ENCODE results near the gene PLA2G3. TPM values are rescaled to one million over a fixed set of nuclear protein-coding genes. Genes with fewer than 3 reads are reported as not detected.
"Not testable (repeated sequence)": the region's sequence is repeated elsewhere in the genome, so short reads cannot be mapped to it uniquely, and the experiment has no call there.

PLA2G3 gene
- total RNA-seq, 2 experiments from 2014 or later: not detected

DNA sequence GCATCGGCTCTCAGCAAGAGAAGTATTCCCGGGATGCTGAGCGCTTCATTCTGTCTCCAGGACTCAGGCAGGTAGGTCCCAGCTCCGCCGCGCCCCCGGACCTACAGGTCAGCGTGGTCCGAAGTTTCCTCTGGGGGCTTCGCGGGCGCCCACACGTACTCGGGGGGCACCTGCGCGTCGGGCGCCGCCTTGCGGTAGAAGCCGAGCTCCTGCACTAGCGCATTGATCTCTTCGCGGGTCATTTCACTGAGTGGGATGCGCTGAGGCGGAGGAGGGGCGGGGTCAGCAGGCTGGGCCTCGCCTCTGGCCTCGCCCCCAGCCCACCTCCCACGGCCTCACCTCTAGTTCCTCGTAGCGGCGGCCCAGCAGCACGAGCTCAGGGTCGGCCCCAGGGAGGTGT, 35.4 kb downstream of the PLA2G3 start:
- DNase-seq: no peak
- no peak overlapping the region for H3K4me3 Mint-ChIP-seq
- ChIA-PET POLR2A (no interaction called here), CTCF (interaction anchor here (0.7 to 1.4 kb wide), 3 partner anchors 9 to 137 kb away, joined by 3 to 4 read pairs (median 3); no protein-coding TSS in a partner anchor)
- peaks cover 5% of the 10 kb centered on the region for H3K36me3 Mint-ChIP-seq (ENCODE audit: low read depth)
- ATAC-seq: no peak
- H3K27ac Mint-ChIP-seq: no peak overlapping the region
- H3K4me1 Mint-ChIP-seq (ENCODE audit: low read depth): peaks cover 10% of the 10 kb centered on the region
- no peaks in the 10 kb centered on the region for H3K27me3 Mint-ChIP-seq (ENCODE audit: low read depth)
- H3K9me3 Mint-ChIP-seq (ENCODE audit: insufficient read depth): no peaks in the 10 kb centered on the region

DNA sequence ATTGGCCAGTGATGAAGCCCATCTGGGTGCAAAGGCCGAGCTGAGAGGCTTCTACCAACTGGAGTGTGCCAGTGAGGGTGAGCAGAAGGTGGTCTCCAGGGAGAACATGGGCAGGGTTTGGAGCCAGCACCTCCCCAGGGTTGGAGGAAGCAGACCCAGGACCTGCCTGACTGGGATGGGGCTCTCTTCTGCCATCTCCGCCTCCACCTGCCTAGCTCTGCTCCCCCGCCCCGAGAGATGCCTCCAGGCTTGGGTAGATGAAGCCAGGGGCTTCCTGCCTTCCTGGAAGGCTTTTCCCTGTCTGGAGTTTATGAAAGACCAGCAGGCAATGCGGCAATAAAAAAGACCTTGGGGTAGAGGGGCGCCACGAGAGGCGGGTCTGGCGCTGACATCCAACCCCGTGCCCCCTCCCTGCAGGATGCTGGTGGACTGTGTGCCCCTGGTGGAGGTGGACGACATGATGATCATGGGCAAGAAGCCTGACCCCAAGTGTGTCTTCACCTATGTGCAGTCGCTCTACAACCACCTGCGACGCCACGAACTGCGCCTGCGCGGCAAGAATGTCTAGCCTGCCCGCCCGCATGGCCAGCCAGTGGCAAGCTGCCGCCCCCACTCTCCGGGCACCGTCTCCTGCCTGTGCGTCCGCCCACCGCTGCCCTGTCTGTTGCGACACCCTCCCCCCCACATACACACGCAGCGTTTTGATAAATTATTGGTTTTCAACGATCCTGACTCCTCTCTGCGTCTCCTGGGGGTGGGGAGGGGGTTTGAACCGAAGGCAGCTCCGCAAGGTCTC, 36.2 kb downstream of the PLA2G3 start:
- ChIA-PET POLR2A (no interaction called here), CTCF (interaction anchor here (1.4 kb wide), 1 partner anchor 105 kb away, joined by 3 read pairs; no protein-coding TSS in a partner anchor)
- H3K4me3 Mint-ChIP-seq: no peak overlapping the region

DNA sequence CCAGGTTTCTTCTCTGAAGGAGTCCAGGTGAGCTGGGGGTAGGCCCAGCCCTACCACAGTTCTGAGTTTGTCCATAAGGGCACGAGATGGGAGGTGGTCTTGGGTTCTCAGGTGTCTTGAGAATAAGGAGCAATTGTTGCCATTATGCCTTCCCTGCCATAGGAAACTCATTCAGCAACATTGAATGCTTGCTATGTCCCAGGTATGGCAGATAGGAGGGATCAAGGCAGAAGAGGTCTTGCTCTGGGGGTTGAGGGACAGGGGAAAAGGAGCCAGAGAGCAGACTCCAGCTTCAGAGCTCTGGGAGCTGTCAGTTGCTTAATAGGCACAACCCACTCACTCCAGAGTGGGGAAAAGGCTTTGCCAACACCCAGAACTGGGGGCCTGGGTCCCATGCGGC, 37.2 kb downstream of the PLA2G3 start:
- Mint-ChIP-seq H3K4me3 (no peak overlapping the region), H3K9me3 (ENCODE audit: insufficient read depth) (no peaks in the 10 kb centered on the region), H3K27me3 (ENCODE audit: low read depth) (no peaks in the 10 kb centered on the region), H3K4me1 (ENCODE audit: low read depth) (peaks cover 10% of the 10 kb centered on the region), H3K36me3 (ENCODE audit: low read depth) (peaks cover 9% of the 10 kb centered on the region), H3K27ac (no peak overlapping the region)
- no peak for DNase-seq
- ATAC-seq: no peak
- CTCF ChIA-PET: no interaction called here
- POLR2A ChIA-PET: no interaction called here

More for the DNA sequence above, 36.2 kb downstream of the PLA2G3 start:
- Mint-ChIP-seq H3K27me3 (ENCODE audit: low read depth) (no peaks in the 10 kb centered on the region), H3K36me3 (ENCODE audit: low read depth) (peaks cover 7% of the 10 kb centered on the region), H3K4me1 (ENCODE audit: low read depth) (peaks cover 10% of the 10 kb centered on the region), H3K9me3 (ENCODE audit: insufficient read depth) (no peaks in the 10 kb centered on the region), H3K27ac (no peak overlapping the region)
- ATAC-seq (no peak), DNase-seq (no peak)

DNA sequence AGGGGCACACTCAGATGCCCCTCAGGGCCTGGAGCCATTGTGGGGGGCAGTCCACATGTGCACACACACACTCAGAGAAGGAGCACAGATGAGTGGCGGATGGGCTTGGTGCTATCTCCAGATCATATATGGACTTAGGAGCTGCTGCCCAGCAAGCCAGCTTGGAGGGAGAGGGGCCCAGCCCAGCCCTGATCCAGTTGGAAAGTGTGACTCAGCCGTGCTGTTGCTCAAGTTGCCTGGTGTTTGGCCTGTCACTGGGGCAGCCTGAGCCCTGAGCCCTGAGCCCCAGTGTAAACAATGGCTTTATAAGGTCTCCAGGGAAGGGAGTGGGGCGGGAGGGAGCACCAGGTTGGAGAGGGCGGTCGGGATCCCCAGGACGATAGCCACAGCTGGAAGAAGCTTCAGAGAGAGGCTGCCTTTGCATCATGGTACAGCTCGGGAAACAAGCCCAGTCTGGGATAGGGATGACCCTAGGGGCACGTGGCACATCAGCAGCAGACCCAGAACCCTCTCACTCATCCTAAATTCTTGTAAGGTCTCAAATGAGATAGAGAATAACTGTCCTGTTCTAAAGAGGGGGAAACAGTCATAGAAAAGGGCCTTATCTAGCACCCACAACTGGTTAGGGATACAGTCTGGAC, 37.7 kb downstream of the PLA2G3 start:
- no peaks in the 10 kb centered on the region for H3K27me3 Mint-ChIP-seq (ENCODE audit: low read depth)
- ChIA-PET CTCF (interaction anchor here (1.3 kb wide), 1 partner anchor 18 kb away, joined by 10 read pairs; no protein-coding TSS in a partner anchor), POLR2A (no interaction called here)
- peaks cover 10% of the 10 kb centered on the region for H3K36me3 Mint-ChIP-seq (ENCODE audit: low read depth)
- ATAC-seq (no peak), DNase-seq (no peak)
- H3K4me3 Mint-ChIP-seq: no peak overlapping the region
- no peaks in the 10 kb centered on the region for H3K9me3 Mint-ChIP-seq (ENCODE audit: insufficient read depth)
- H3K4me1 Mint-ChIP-seq (ENCODE audit: low read depth): peaks cover 4% of the 10 kb centered on the region
- H3K27ac Mint-ChIP-seq: no peak overlapping the region

DNA sequence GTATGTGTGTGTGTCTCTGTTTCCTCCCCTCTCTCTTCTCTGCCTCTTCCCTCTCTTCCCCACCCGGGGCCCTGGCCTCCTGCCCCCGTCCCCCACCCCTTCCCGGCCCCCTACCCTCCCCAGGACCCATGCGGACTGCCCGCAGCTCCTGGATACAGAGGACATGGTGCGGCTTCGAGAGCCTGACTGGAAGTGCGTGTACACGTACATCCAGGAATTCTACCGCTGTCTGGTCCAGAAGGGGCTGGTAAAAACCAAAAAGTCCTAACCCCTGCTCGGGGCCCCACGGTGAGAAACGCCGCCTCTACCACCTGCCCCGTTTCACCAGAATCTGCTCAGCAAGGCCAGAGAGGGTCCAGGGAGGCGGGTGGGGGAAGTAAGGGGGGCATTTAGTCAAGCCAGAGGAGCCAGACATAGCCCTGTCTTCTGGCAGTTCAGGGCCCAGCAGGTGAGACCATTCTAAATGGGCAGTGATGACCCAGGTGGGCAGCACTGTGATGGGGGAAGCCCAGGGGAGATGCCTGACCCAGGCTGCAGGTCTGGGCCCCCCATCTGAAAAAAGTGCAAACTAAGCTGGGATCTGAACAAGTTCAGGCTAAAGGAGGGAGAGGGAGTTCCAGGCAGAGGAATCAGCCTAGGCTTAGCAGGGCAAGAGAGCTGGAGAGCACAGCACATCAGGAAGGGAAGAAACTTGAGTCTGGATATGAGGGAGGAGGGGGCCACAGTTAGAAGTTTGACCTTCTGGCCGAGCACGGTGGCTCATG, 39.4 kb downstream of the PLA2G3 start:
- Mint-ChIP-seq H3K27ac (no peak overlapping the region), H3K4me3 (no peak overlapping the region), H3K27me3 (ENCODE audit: low read depth) (no peaks in the 10 kb centered on the region), H3K36me3 (ENCODE audit: low read depth) (peaks cover 12% of the 10 kb centered on the region), H3K9me3 (ENCODE audit: insufficient read depth) (no peaks in the 10 kb centered on the region), H3K4me1 (ENCODE audit: low read depth) (no peaks in the 10 kb centered on the region)
- ChIA-PET POLR2A (no interaction called here), CTCF (interaction anchor here (1.3 kb wide), 1 partner anchor 16 kb away, joined by 10 read pairs; no protein-coding TSS in a partner anchor)
- ATAC-seq: no peak
- no peak for DNase-seq

GRCh38 chr22:31099841-31100761, 40.2 kb downstream of the PLA2G3 start:
- DNase-seq (no peak), ATAC-seq (no peak)
- POLR2A ChIA-PET: no interaction called here
- Mint-ChIP-seq H3K27me3 (ENCODE audit: low read depth) (no peaks in the 10 kb centered on the region), H3K27ac (no peak overlapping the region), H3K9me3 (ENCODE audit: insufficient read depth) (no peaks in the 10 kb centered on the region), H3K36me3 (ENCODE audit: low read depth) (peaks cover 17% of the 10 kb centered on the region), H3K4me1 (ENCODE audit: low read depth) (no peaks in the 10 kb centered on the region), H3K4me3 (no peak overlapping the region)
- CTCF ChIA-PET: no interaction called here

DNA sequence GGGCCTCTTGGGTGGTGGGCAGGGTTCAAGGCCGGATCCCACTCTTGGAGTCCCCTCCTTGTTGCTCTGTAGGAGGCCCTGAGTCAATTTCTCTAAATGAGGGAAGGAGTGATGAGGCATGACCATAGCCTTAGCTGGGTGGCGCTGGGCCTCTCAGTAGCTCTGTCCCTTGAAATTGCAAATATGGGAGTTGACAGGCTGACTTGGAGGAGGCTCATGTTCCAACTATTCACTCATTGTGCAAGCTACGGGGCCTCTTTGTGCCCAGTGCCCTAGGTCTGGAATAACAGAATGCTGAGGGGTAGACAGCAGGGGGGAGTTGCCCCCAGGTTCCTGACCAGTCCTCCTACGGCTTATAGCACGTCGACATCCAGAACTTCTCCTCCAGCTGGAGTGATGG, 40.9 kb downstream of the PLA2G3 start:
- DNase-seq (no peak), ATAC-seq (no peak)
- ChIA-PET POLR2A (no interaction called here), CTCF (no interaction called here)
- no peak overlapping the region for H3K4me3 Mint-ChIP-seq
- H3K9me3 Mint-ChIP-seq (ENCODE audit: insufficient read depth): no peaks in the 10 kb centered on the region
- no peaks in the 10 kb centered on the region for H3K27me3 Mint-ChIP-seq (ENCODE audit: low read depth)
- H3K27ac Mint-ChIP-seq: no peak overlapping the region
- no peaks in the 10 kb centered on the region for H3K4me1 Mint-ChIP-seq (ENCODE audit: low read depth)
- H3K36me3 Mint-ChIP-seq (ENCODE audit: low read depth): peaks cover 17% of the 10 kb centered on the region

DNA sequence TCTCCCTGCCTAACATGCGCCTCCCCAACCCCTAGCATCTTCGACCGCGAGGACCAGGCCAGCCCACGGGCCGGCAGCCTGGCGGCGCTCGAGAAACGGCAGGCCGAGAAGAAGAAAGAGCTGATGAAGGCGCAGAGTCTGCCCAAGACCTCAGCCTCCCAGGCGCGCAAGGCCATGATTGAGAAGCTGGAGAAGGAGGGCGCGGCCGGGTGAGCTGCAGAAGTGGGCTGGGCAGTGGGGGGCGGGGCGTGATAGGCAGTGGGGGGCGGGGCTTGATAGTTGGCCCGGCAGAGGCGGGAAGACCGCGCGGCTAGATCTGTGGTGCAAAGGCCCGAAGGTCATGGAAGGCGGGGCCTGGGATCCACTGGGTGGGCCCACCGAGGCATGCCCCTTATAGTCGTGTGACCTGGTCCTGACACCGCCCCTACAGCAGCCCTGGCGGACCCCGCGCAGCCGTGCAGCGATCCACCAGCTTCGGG, 41.6 kb downstream of the PLA2G3 start:
- POLR2A ChIA-PET: no interaction called here
- no peak for DNase-seq
- CTCF ChIA-PET: no interaction called here
- H3K36me3 Mint-ChIP-seq (ENCODE audit: low read depth): peaks cover 17% of the 10 kb centered on the region
- no peaks in the 10 kb centered on the region for H3K9me3 Mint-ChIP-seq (ENCODE audit: insufficient read depth)
- H3K4me1 Mint-ChIP-seq (ENCODE audit: low read depth): no peaks in the 10 kb centered on the region
- no peak overlapping the region for H3K27ac Mint-ChIP-seq
- no peak overlapping the region for H3K4me3 Mint-ChIP-seq
- no peak for ATAC-seq
- H3K27me3 Mint-ChIP-seq (ENCODE audit: low read depth): no peaks in the 10 kb centered on the region

DNA sequence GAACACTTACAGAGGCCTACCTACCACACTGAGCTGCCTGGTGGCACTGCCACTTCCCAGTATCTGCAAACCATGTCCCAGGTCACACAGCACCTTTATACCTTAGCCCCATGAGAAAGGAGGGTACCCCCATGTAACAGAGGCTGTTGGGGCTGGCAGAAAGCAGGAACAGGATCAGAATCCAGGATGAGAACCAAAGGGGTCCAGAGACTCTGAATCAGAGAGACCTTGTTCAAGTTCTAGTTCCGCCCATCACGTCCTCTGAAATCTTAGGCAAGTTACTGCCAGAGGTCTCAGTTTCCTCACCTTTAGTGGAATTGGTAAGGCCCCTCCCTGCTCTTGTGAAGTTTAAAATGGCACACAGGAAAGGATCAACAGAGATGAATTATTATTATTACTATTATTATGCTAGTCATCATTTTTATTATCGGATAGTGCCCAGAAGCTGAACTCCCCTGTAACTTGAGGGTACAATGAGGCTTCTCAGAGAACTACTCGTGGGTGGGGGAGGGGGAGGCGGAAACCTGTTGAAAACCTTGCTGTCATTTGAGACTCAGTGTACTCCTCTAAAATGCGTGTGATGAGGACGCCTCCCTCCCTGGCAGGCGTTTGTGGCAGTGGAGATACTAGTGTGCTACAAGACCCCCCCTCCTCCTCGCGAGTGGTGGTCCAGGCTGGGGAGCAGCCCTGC, 42.2 kb downstream of the PLA2G3 start:
- Mint-ChIP-seq H3K27ac (no peak overlapping the region), H3K4me3 (no peak overlapping the region), H3K36me3 (ENCODE audit: low read depth) (peaks cover 17% of the 10 kb centered on the region), H3K4me1 (ENCODE audit: low read depth) (no peaks in the 10 kb centered on the region), H3K9me3 (ENCODE audit: insufficient read depth) (no peaks in the 10 kb centered on the region), H3K27me3 (ENCODE audit: low read depth) (no peaks in the 10 kb centered on the region)
- no peak for ATAC-seq
- CTCF ChIA-PET: no interaction called here
- POLR2A ChIA-PET: no interaction called here
- DNase-seq: no peak

DNA sequence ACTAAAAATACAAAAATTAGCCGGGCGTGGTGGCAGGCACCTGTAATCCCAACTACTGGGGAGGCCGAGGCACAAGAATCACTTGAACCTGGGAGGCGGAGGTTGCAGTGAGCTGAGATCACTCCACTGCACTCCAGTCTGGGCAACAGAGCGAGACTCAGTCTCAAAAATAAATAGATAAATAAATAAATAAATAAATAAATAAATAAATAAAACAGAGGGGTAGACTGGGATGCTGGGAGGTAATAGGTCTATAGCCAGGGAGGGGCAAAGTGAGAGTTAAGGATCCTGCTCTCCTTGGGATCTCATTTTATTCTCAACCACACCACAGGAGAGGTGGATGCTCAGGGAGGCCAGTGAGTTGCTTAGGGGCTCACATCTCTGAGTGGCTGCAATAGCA, 42.8 kb downstream of the PLA2G3 start:
- H3K27ac Mint-ChIP-seq; POLR2A ChIA-PET; DNase-seq; H3K27me3 Mint-ChIP-seq (ENCODE audit: low read depth); CTCF ChIA-PET; H3K4me1 Mint-ChIP-seq (ENCODE audit: low read depth); H3K9me3 Mint-ChIP-seq (ENCODE audit: insufficient read depth); ATAC-seq; H3K4me3 Mint-ChIP-seq: not testable (repeated sequence)
- peaks cover 17% of the 10 kb centered on the region for H3K36me3 Mint-ChIP-seq (ENCODE audit: low read depth)

Data from activated CD8-positive, alpha-beta T cell treated with anti-CD3 and anti-CD28 coated beads, Interleukin-2, amount 10 ng/mL, durations not matched to agents 7 days and 5 days (primary cell).